Ovary (tissue), 10 donors: ENCODE measurements around the gene LGI2. TPM values are rescaled to one million over a fixed set of nuclear protein-coding genes. Genes with fewer than 3 reads are reported as not detected.

Experiments
- DNase-seq, 5 donors: peaks; one replicate each; pipeline ENCODE4 v3.0.0-alpha.2; 2019 to 2020
- H3K27ac ChIP-seq, 2 donors: fragments of 200-600 bp; one replicate each; pipeline versions ENCODE4 v1.5.1 to v1.8.0; 2019 to 2022
- H3K27me3 ChIP-seq: fragments of 200-600 bp; one replicate; pipeline ENCODE4 v1.8.0; 2022
- H3K36me3 ChIP-seq: fragments of 200-600 bp; sonication (generic); one replicate; pipeline ENCODE4 v1.5.1; 2019
- H3K4me1 ChIP-seq: one replicate; pipeline ENCODE4 v1.8.1; 2013; ENCODE audit warnings: mild to moderate bottlenecking, moderate library complexity; ENCODE audit not compliant: insufficient read depth
- H3K4me3 ChIP-seq: fragments of 200-600 bp; sonication (generic); one replicate; pipeline ENCODE4 v1.5.1; 2017
- H3K9me3 ChIP-seq, 2 donors: fragments of 200-600 bp in 1 of 2; sonication (generic) in 1 of 2; one replicate each; pipeline versions ENCODE4 v1.5.1 to v1.8.1; 2013 to 2019; ENCODE audit warnings: mild to moderate bottlenecking in 1 of 2, moderate library complexity in 1 of 2
- CTCF ChIP-seq, 3 donors: fragments of 450-650 bp in 2 of 3; fragments of 200-600 bp in 1 of 3; IDR thresholded peaks; one replicate each; pipeline versions ENCODE4 v1.5.1 to v1.8.0; 2016 to 2022; ENCODE audit warnings: antibody characterized with exemption in 3 of 3, mild to moderate bottlenecking in 1 of 3
- EP300 ChIP-seq: sonication (generic); formaldehyde crosslinking; IDR thresholded peaks from one replicate; pipeline ENCODE4 v1.6.1; 2017; ENCODE audit warnings: antibody characterized with exemption
- POLR2A ChIP-seq: fragments of 450-650 bp; IDR thresholded peaks from one replicate; pipeline ENCODE4 v1.6.1; 2017; ENCODE audit warnings: antibody characterized with exemption, mild to moderate bottlenecking, moderate library complexity
- WGBS, 3 donors: extraction: QIAGEN DNeasy Blood & Tissue Kit in 1 of 3; methylation state at CpG; one replicate each; pipeline versions ENCODE4 v1.1.5 to v1.1.7; 2013 to 2017; 5-methylcytosine and 5-hydroxymethylcytosine counted together
- intact Hi-C, 4 donors: fragments of 100-400 bp; cut with DNase I; formaldehyde crosslinking; loops; one replicate each; pipeline versions ENCODE4 v1.11.0 to v1.15.1; 2022 to 2023
- long read RNA-seq, 3 donors: library from polyadenylated mRNA in 2 of 3; unstranded in 2 of 3; transcript quantifications; one replicate each; pipeline ENCODE4 v2.0.0 and lab custom pipeline, GENCODE V29; 2021 to 2026
- polyA plus RNA-seq, 2 donors: library from polyadenylated mRNA; stranded (reverse); fragments of 200-250 nt in 1 of 2; fragments of 350-450 nt in 1 of 2; fragmentation: Illumina TruSeq in 1 of 2; extraction: RNeasy Lipid Tissue Mini Kit (QIAGEN cat#74804) in 1 of 2; gene quantifications; one replicate each; pipeline ENCODE4 v1.2.3, GENCODE V29; 2013 to 2014
- total RNA-seq, 7 donors: library from RNA; depleted of rRNA in 2 of 7; stranded (reverse); fragments of >200 nt in 2 of 7; fragmentation: NEBNext Ultra II Directional in 3 of 7; extraction: Animal tissue kit (Norgen Biotek cat#: 25700) in 3 of 7; gene quantifications; one replicate each; pipeline versions ENCODE4 v1.1.0 to v1.2.4, GENCODE V29; 2016 to 2023
- donor health status: DM: no; HTN: no; CAD: no; lungs with moderate emphysema.
- donor health status: DM: no; HTN: no; CAD: no.
- donor health status: Bipolar disorder and iron deficiency.
- donor health status: DM: yes; HTN: yes; CAD: no.
- donor health status: DM: no; HTN: no; CAD: no.
- donor health status: DM: yes; HTN: yes; CAD: no.

LGI2 gene
- total RNA-seq (10 to 100 TPM in 1 of 7 donors, 1 to 10 TPM in 5, under 1 TPM in 1; 0.36 to 17.6 (median 1.9) TPM), polyA plus RNA-seq (10 to 100 TPM in 1 of 2 donors, 1 to 10 TPM in 1; 1.0 to 19.8 TPM)
- long read RNA-seq, donor 1: 0 reads
- long read RNA-seq, donor 2, full-length matches to known transcripts: 3 of 3 reads
- long read RNA-seq, donor 2, partial matches to known transcripts: 0 of 3 reads
- long read RNA-seq, donor 2, other reads (novel, unspliced or antisense): 0 of 3 reads
- long read RNA-seq, donor 3, full-length matches to known transcripts: 13 of 16 reads
- long read RNA-seq, donor 3, partial matches to known transcripts: 0 of 16 reads
- long read RNA-seq, donor 3, other reads (novel, unspliced or antisense): 3 of 16 reads

- Histone ChIP-seq H3K4me3 (peak within 1 kb of the TSS; percentile 50), H3K27ac (peak within 1 kb of the TSS; percentile 45 to 74), H3K27me3 (no peaks in the 10 kb centered on the region), H3K9me3 (no peaks in the 10 kb centered on the region), H3K4me1 (peaks cover 4% of the 10 kb centered on the region), H3K36me3 (no peaks in the 10 kb centered on the region)
- intact Hi-C loops: no loop called here
- 0 to 2% (median 0%) methylated on average over 57 to 92 of the region's 92 CpGs for WGBS, 3 donors
- DNase-seq: peak; percentile 50 to 74 (median 62)
- TF ChIP-seq POLR2A (no peak), EP300 (no peak), CTCF (IDR thresholded peaks at IDR 0.05) (no peak)
Measured at GRCh38 chr4:25030277-25031076, at the start of gene LGI2. Gene LGI2 (minus strand): TSS chr4:25030946. CDS start chr4:25030693, 253 bp downstream.

GRCh38 chr4:25078523-25078922 is 47.8 kb upstream of the LGI2 start:
- Histone ChIP-seq H3K4me1 (no peaks in the 10 kb centered on the region), H3K27ac (no peak overlapping the region), H3K27me3 (no peaks in the 10 kb centered on the region), H3K36me3 (no peaks in the 10 kb centered on the region), H3K9me3 (no peaks in the 10 kb centered on the region), H3K4me3 (no peak overlapping the region)
- 91 to 94% (median 92%) methylated on average over 4 of the region's 4 CpGs for WGBS, 3 donors
- TF ChIP-seq EP300: no peak
- no peak for TF ChIP-seq CTCF (IDR thresholded peaks at IDR 0.05)
- TF ChIP-seq POLR2A: no peak
- intact Hi-C loops: no loop called here
- DNase-seq: no peak

- DNase-seq: no peak
- H3K9me3 ChIP-seq: no peaks in the 10 kb centered on the region
- intact Hi-C loops: no loop called here
- no peaks in the 10 kb centered on the region for H3K4me1 ChIP-seq
- TF ChIP-seq CTCF (IDR thresholded peaks at IDR 0.05) (no peak), EP300 (no peak)
- no peak overlapping the region for H3K4me3 ChIP-seq
- H3K27ac ChIP-seq: no peak overlapping the region
- H3K27me3 ChIP-seq: no peaks in the 10 kb centered on the region
- 16 to 45% (median 23%) methylated on average over 3 of the region's 3 CpGs for WGBS, 3 donors
- no peaks in the 10 kb centered on the region for H3K36me3 ChIP-seq
Measured at GRCh38 chr4:25076625-25077398, 46.1 kb upstream of the LGI2 start.

- no peak for DNase-seq
- intact Hi-C loops: no loop called here
- H3K27ac ChIP-seq: no peak overlapping the region
- WGBS, 3 donors: 84 to 93% (median 90%) methylated on average over 4 of the region's 4 CpGs
- no peaks in the 10 kb centered on the region for H3K4me1 ChIP-seq
- no peaks in the 10 kb centered on the region for H3K36me3 ChIP-seq
- H3K27me3 ChIP-seq: no peaks in the 10 kb centered on the region
- H3K4me3 ChIP-seq: no peak overlapping the region
- TF ChIP-seq POLR2A (no peak), EP300 (no peak), CTCF (IDR thresholded peaks at IDR 0.05) (no peak)
- no peaks in the 10 kb centered on the region for H3K9me3 ChIP-seq
Measured at GRCh38 chr4:25075851-25076250, 45.1 kb upstream of the LGI2 start.
